PC-9 (cell line): Measurements from ENCODE around the gene JADE3. TPM values are rescaled to one million over a fixed set of nuclear protein-coding genes. Genes with fewer than 3 reads are reported as not detected.

Experiments
- BruUV-seq: library from RNA; stranded (reverse); fragments of 400-500 nt; replicated peaks from 2 replicates; lab custom pipeline; 2021; lab: Mats Ljungman, UMichigan
- CTCF ChIA-PET: fragments of 300-600 bp; sonication (Branson Sonifier 250); formaldehyde crosslinking; loops from one replicate; lab custom pipeline; 2022; ENCODE audit warnings: antibody characterized with exemption; lab: Charles Lee
- POLR2A ChIA-PET: fragments of 300-600 bp; sonication (Branson Sonifier 250); formaldehyde crosslinking; loops from one replicate; lab custom pipeline; 2022; ENCODE audit warnings: antibody characterized with exemption; ENCODE audit not compliant: unreplicated experiment; lab: Charles Lee
- DNase-seq, 2 experiments: peaks; one replicate each; pipeline versions ENCODE4 v3.0.0 to v3.0.0-alpha.2; 2015 to 2022; ENCODE audit warnings: mixed read lengths in 1 of 2
- H2AFZ ChIP-seq: fragments of 200-600 bp; sonication (generic); 2 replicates; pipeline ENCODE4 v1.8.1; 2017; ENCODE audit warnings: antibody characterized with exemption
- H3F3A ChIP-seq: fragments of 200-600 bp; sonication (generic); 2 replicates; pipeline ENCODE4 v1.8.1; 2017; ENCODE audit warnings: antibody characterized with exemption, mild to moderate bottlenecking, low read depth; ENCODE audit not compliant: insufficient read depth
- H3K27ac ChIP-seq: fragments of 200-600 bp; sonication (generic); 2 replicates; pipeline ENCODE4 v1.6.1; 2016; ENCODE audit warnings: mixed run types
- H3K27me3 ChIP-seq: fragments of 200-600 bp; sonication (generic); 2 replicates; pipeline ENCODE4 v1.6.1; 2016; ENCODE audit warnings: low read depth, mixed run types; ENCODE audit not compliant: insufficient read depth
- H3K36me3 ChIP-seq: fragments of 200-600 bp; sonication (generic); 2 replicates; pipeline ENCODE4 v1.6.1; 2016; ENCODE audit warnings: low read depth, mixed run types
- H3K4me1 ChIP-seq: fragments of 200-600 bp; sonication (generic); replicated peaks from 2 replicates; pipeline ENCODE4 v1.6.1; 2016; ENCODE audit warnings: mixed run types; ENCODE audit not compliant: insufficient read depth
- H3K4me2 ChIP-seq: fragments of 200-600 bp; sonication (generic); 2 replicates; pipeline ENCODE4 v1.6.1; 2017; ENCODE audit warnings: mixed run types
- H3K4me3 ChIP-seq: fragments of 200-600 bp; sonication (generic); 2 replicates; pipeline ENCODE4 v1.6.1; 2016; ENCODE audit warnings: mixed run types
- H3K79me2 ChIP-seq: fragments of 200-600 bp; sonication (generic); 2 replicates; pipeline ENCODE4 v1.6.1; 2017; ENCODE audit warnings: low read depth, mixed run types
- H3K9me2 ChIP-seq: fragments of 200-600 bp; sonication (generic); 2 replicates; pipeline ENCODE4 v1.8.1; 2017; ENCODE audit warnings: mild to moderate bottlenecking; ENCODE audit not compliant: insufficient read depth
- H3K9me3 ChIP-seq: fragments of 200-600 bp; sonication (generic); 2 replicates; pipeline ENCODE4 v1.8.1; 2016; ENCODE audit warnings: low read depth; ENCODE audit not compliant: insufficient read depth
- H4K20me1 ChIP-seq: fragments of 200-600 bp; sonication (generic); 2 replicates; pipeline ENCODE4 v1.8.1; 2017; ENCODE audit not compliant: insufficient read depth
- CTCF ChIP-seq: fragments of 200-600 bp; sonication (generic); conservative IDR thresholded peaks from 2 replicates; pipeline ENCODE4 v1.6.1; 2017; ENCODE audit warnings: mixed run types, antibody characterized with exemption, mild to moderate bottlenecking, moderate library complexity
- EZH2 ChIP-seq: fragments of 200-600 bp; sonication (generic); IDR thresholded peaks from 2 replicates; pipeline ENCODE4 v1.8.0; 2017; ENCODE audit warnings: antibody characterized with exemption, low read depth
- intact Hi-C: fragments of 100-400 bp; cut with micrococcal nuclease; formaldehyde crosslinking; loops from one replicate; pipeline ENCODE4 v1.10.0; 2022; ENCODE audit not compliant: unreplicated experiment
- total RNA-seq: library from RNA; stranded (reverse); gene quantifications from 2 replicates; pipeline ENCODE4 v1.2.3, GENCODE V29; 2021

JADE3 gene
- total RNA-seq, 1 experiment from 2014 or later: 10.9 TPM

GRCh38 chrX:46929439-46930261 lies 17.4 kb downstream of the JADE3 start:
- no peaks in the 10 kb centered on the region for H4K20me1 ChIP-seq
- H3K9me3 ChIP-seq: no peaks in the 10 kb centered on the region
- no peaks in the 10 kb centered on the region for H3K4me1 ChIP-seq
- no peaks in the 10 kb centered on the region for H3K9me2 ChIP-seq
- H3K4me2 ChIP-seq: no peak overlapping the region
- no peaks in the 10 kb centered on the region for H3K36me3 ChIP-seq
- no peak overlapping the region for H2AFZ ChIP-seq
- no peak overlapping the region for H3K4me3 ChIP-seq
- POLR2A ChIA-PET: no interaction called here
- H3K79me2 ChIP-seq: no peaks in the 10 kb centered on the region
- BruUV-seq: no TSS peak
- H3K27me3 ChIP-seq: no peaks in the 10 kb centered on the region
- CTCF ChIA-PET: no interaction called here
- TF ChIP-seq EZH2: no peak
- TF ChIP-seq CTCF: no peak
- H3F3A ChIP-seq: no peaks in the 10 kb centered on the region
- no peak for DNase-seq
- no peak overlapping the region for H3K27ac ChIP-seq
- intact Hi-C loops: no loop called here

GRCh38 chrX:46935295-46935694 lies 23.1 kb downstream of the JADE3 start:
- Histone ChIP-seq H3K4me3 (no peak overlapping the region), H3K27ac (no peak overlapping the region), H3K9me3 (no peaks in the 10 kb centered on the region), H4K20me1 (no peaks in the 10 kb centered on the region), H3K36me3 (no peaks in the 10 kb centered on the region), H3K79me2 (no peaks in the 10 kb centered on the region), H3K4me1 (no peaks in the 10 kb centered on the region), H3F3A (no peaks in the 10 kb centered on the region), H3K27me3 (no peaks in the 10 kb centered on the region), H3K4me2 (no peak overlapping the region), H3K9me2 (no peaks in the 10 kb centered on the region), H2AFZ (no peak overlapping the region)
- ChIA-PET POLR2A (no interaction called here), CTCF (no interaction called here)
- intact Hi-C loops: no loop called here
- BruUV-seq: no TSS peak
- TF ChIP-seq CTCF: no peak
- TF ChIP-seq EZH2: no peak
- DNase-seq: no peak

GRCh38 chrX:46938589-46938988 lies 26.4 kb downstream of the JADE3 start:
- no peak overlapping the region for H3K4me3 ChIP-seq
- ChIA-PET POLR2A (no interaction called here), CTCF (no interaction called here)
- H3K9me2 ChIP-seq: no peaks in the 10 kb centered on the region
- H4K20me1 ChIP-seq: no peaks in the 10 kb centered on the region
- no peaks in the 10 kb centered on the region for H3K27me3 ChIP-seq
- DNase-seq: no peak
- intact Hi-C loops: no loop called here
- no peak for TF ChIP-seq EZH2
- TF ChIP-seq CTCF: no peak
- no peaks in the 10 kb centered on the region for H3F3A ChIP-seq
- no peaks in the 10 kb centered on the region for H3K4me1 ChIP-seq
- no peak overlapping the region for H3K27ac ChIP-seq
- no peak overlapping the region for H3K4me2 ChIP-seq
- no peaks in the 10 kb centered on the region for H3K9me3 ChIP-seq
- no TSS peak for BruUV-seq
- no peak overlapping the region for H2AFZ ChIP-seq
- H3K36me3 ChIP-seq: no peaks in the 10 kb centered on the region
- no peaks in the 10 kb centered on the region for H3K79me2 ChIP-seq
